Activated CD4-positive, alpha-beta T cell treated with anti-CD3 and anti-CD28 coated beads for 36 hours (primary cell): Measurements from ENCODE around the gene AQP3. TPM values are rescaled to one million over a fixed set of nuclear protein-coding genes. Genes with fewer than 3 reads are reported as not detected.

ENCODE experiments used
- ATAC-seq: fragments of 200-7000 bp; cut with Tn5 transposase; one replicate; pipeline ENCODE4 v1.10.0; 2021; ENCODE audit warnings: mild to moderate bottlenecking, moderate library complexity
- CTCF ChIA-PET: fragments of 350-600 bp; sonication (Branson Sonifier 250); formaldehyde crosslinking; loops from one replicate; lab custom pipeline; 2021; ENCODE audit warnings: antibody characterized with exemption; lab: Charles Lee
- POLR2A ChIA-PET: fragments of 350-600 bp; sonication (Branson Sonifier 250); formaldehyde crosslinking; loops from one replicate; lab custom pipeline; 2021; ENCODE audit warnings: antibody characterized with exemption, inconsistent platforms; lab: Charles Lee
- DNase-seq: peaks from one replicate; pipeline ENCODE4 v3.0.0-alpha.2; 2020
- H3K27ac Mint-ChIP-seq: one replicate; pipeline ENCODE4 v1.8.0; 2021; ENCODE audit warnings: mixed read lengths
- H3K27me3 Mint-ChIP-seq: one replicate; pipeline ENCODE4 v1.8.0; 2021; ENCODE audit warnings: mixed read lengths
- H3K36me3 Mint-ChIP-seq: one replicate; pipeline ENCODE4 v1.8.0; 2021; ENCODE audit warnings: low read depth, mixed read lengths
- H3K4me1 Mint-ChIP-seq: one replicate; pipeline ENCODE4 v1.8.0; 2021; ENCODE audit warnings: mixed read lengths
- H3K4me3 Mint-ChIP-seq: one replicate; pipeline ENCODE4 v1.8.0; 2021; ENCODE audit warnings: mild to moderate bottlenecking, moderate library complexity, mixed read lengths
- H3K9me3 Mint-ChIP-seq: one replicate; pipeline ENCODE4 v1.8.0; 2021; ENCODE audit warnings: low read depth, mixed read lengths
- intact Hi-C, 2 experiments: fragments of 100-400 bp; cut with DNase I in 1 of 2; cut with micrococcal nuclease in 1 of 2; formaldehyde crosslinking; loops; one replicate each; pipeline versions ENCODE4 v1.14.2 to v1.15.1; 2022 to 2024; cut with DNase I, micrococcal nuclease
- total RNA-seq, 2 experiments: library from RNA; stranded (reverse); gene quantifications; one replicate each; pipeline ENCODE4 v1.2.3, GENCODE V29; 2021

AQP3 gene
- total RNA-seq, 2 experiments from 2014 or later = 8.5 to 11.3 TPM

DNA sequence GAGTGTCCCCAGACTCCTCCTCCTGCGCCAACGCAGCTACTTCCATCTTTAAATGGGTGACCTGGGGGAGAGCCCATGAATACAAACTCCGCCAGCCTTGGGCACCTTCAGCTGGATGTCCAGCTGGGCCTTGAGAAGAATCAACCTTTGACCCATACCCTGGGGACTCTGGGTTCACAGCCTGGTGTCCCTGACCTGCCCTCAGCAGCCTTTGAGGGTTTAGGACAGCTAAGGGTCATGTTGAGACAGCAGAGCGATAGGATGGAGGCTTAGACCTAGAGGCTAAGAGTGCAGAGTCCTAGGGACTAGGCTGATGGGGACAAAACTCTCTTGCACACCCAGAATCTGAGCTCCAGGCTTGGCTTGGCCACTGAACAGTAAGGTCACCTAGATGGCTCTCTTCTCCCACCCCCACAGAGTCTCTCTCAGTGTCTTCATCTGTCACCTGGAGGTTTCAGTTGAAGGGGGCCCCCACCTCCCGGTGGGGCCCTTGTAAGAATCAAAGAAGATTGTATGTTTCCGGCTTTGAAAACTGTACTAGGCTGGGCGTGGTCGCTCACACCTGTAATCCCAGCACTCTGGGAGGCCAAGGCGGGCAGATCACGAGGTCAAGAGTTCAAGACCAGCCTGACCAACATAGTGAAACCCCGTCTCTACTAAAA lies 6.7 kb upstream of the AQP3 start:
- H3K9me3 Mint-ChIP-seq = no peaks in the 10 kb centered on the region
- H3K4me1 Mint-ChIP-seq = peaks cover 67% of the 10 kb centered on the region
- POLR2A ChIA-PET = interaction anchor here (1.3 to 1.4 kb wide), 2 partner anchors 20 to 164 kb away, joined by 3 to 11 read pairs; partner anchors contain the start of genes NFX1 and NOL6
- no peak overlapping the region for H3K4me3 Mint-ChIP-seq
- H3K36me3 Mint-ChIP-seq = peaks cover 3% of the 10 kb centered on the region
- peak; percentile 3 for ATAC-seq
- CTCF ChIA-PET = interaction anchor here (0.6 to 5.6 kb wide), 10 partner anchors 8 to 167 kb away, joined by 3 to 45 read pairs (median 12); partner anchors contain the start of gene NOL6
- DNase-seq = peak; percentile 41
- intact Hi-C loops = loop anchor here in 1 of 2 experiments (1.0 kb wide), 1 partner anchor 39 kb away; no protein-coding TSS in a partner anchor
- no peaks in the 10 kb centered on the region for H3K27me3 Mint-ChIP-seq
- H3K27ac Mint-ChIP-seq = peak overlapping the region; percentile 85

DNA sequence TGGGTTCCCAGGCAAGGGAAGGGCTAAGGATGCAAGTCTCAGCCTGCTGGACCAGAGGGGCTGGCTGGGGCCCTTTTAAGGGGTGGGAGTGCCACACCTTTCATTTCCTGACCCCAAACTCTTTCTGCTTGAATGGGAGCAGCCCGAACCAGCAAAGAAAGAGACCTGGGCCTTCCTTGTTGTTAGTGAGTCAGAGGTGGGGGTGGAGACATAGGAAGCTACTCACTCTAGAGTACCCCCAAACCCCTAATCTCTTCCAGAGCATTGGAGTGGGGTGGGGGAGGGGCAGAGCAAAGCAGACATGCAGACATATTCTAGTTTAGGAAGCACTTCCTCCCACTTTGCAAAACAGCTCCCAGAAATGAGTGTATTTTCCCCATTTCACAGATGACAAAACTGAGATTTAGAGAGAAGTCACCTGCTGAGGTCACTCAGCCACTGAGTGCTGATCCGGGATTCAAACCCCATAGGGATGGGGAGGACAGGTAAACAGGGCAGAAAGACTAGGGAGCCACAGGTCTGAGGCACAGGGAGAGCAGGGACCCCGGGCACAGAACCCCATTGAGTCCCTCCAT lies 6.0 kb upstream of the AQP3 start:
- ATAC-seq (peak; percentile 51), DNase-seq (peak; percentile 55)
- peak overlapping the region; percentile 85 for H3K27ac Mint-ChIP-seq
- intact Hi-C loops = no loop called here
- POLR2A ChIA-PET = interaction anchor here (1.3 to 1.4 kb wide), 2 partner anchors 20 to 163 kb away, joined by 3 to 11 read pairs; partner anchors contain the start of genes NFX1 and NOL6
- H3K27me3 Mint-ChIP-seq = no peaks in the 10 kb centered on the region
- CTCF ChIA-PET = interaction anchor here (0.6 to 5.6 kb wide), 20 partner anchors 9 to 175 kb away, joined by 3 to 45 read pairs (median 4); partner anchors contain the start of gene NOL6
- H3K4me3 Mint-ChIP-seq = peak overlapping the region; percentile 8
- no peaks in the 10 kb centered on the region for H3K9me3 Mint-ChIP-seq
- H3K36me3 Mint-ChIP-seq = peaks cover 2% of the 10 kb centered on the region
- peaks cover 62% of the 10 kb centered on the region for H3K4me1 Mint-ChIP-seq

DNA sequence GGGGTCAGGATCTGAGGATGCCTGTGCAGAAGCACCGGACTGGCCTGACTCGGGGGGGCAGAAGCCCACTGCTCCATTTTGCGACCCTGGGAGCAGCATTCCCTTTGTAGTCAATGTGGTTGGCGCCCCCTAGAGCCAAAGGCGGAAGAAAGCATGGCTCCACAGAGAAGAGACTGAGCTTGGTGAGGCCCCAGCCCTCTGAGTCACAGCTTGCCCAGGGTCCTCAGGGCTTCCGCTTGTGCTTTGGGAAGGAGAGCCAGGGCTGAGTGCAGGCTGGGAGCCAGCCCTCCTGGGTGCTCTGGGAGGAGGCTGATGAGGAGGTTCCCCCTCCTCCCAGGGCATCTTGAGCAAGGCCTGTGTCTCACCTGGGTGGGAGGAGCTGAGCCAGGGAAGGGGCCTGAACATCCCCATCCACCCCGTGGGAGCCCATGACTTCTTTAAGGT lies 5.5 kb upstream of the AQP3 start:
- DNase-seq = peak; percentile 83
- H3K4me3 Mint-ChIP-seq = peak overlapping the region; percentile 15
- H3K27ac Mint-ChIP-seq = peak overlapping the region; percentile 85
- H3K27me3 Mint-ChIP-seq = no peaks in the 10 kb centered on the region
- H3K9me3 Mint-ChIP-seq = no peaks in the 10 kb centered on the region
- ChIA-PET CTCF (interaction anchor here (0.6 to 5.6 kb wide), 17 partner anchors 9 to 174 kb away, joined by 3 to 45 read pairs (median 4); partner anchors contain the start of gene NOL6), POLR2A (interaction anchor here (1.4 kb wide), 1 partner anchor 21 kb away, joined by 11 read pairs; the partner anchor contains the start of gene NOL6)
- intact Hi-C loops = no loop called here
- ATAC-seq = peak; percentile 87
- peaks cover 63% of the 10 kb centered on the region for H3K4me1 Mint-ChIP-seq
- no peaks in the 10 kb centered on the region for H3K36me3 Mint-ChIP-seq

DNA sequence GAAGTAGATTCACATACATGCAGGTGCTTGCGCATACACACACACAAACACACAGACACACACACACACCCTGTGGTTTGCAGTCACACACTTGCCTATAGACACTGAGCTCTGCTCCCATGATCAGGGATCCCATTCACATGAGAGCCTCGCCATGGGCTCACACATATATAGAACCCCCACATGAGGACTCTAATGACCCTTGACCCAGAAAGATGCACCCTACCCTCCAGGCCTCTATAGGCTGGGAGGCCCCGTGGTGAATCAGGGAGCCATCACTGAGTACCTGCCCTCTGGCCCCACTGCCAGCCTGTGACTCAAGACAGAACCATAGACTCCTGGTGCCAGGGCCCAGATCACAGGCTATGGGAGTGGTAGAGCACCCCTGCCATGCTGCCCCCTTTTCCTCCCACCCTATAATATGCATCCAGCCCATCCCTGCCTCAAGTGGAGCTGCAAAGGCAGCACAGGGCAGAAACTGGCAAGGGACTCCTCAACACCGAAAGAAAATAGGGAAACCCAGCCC lies 3.3 kb upstream of the AQP3 start:
- CTCF ChIA-PET = interaction anchor here (0.6 to 5.6 kb wide), 8 partner anchors 11 to 75 kb away, joined by 3 to 45 read pairs (median 22); partner anchors contain the start of gene NOL6
- Mint-ChIP-seq H3K9me3 (no peaks in the 10 kb centered on the region), H3K36me3 (no peaks in the 10 kb centered on the region), H3K4me1 (peaks cover 60% of the 10 kb centered on the region), H3K27me3 (no peaks in the 10 kb centered on the region), H3K27ac (no peak overlapping the region), H3K4me3 (no peak overlapping the region)
- no peak for DNase-seq
- POLR2A ChIA-PET = interaction anchor here (0.6 kb wide), 1 partner anchor 192 kb away, joined by 3 read pairs; no protein-coding TSS in a partner anchor
- intact Hi-C loops = no loop called here
- no peak for ATAC-seq

DNA sequence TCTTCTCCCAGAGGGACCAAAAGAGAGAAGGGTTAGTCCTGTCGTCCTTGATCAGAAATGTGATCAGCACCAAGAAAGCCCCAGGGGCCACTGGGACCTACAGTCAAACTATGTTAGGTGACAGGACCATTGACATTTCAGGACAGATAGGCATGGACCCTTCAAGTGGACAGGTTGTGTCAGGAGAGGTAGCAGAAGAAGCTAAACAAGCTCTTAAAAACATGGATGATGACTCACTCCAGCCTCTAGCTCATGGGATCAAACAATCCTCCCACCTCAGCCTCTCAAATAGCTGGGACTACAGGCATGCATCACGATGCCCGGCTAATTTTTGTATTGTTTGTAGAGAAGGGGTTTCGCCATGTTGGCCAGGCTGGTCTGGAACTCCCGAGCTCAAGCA lies 2.3 kb upstream of the AQP3 start:
- DNase-seq = no peak
- ChIA-PET CTCF (interaction anchor here (1.1 to 4.5 kb wide), 4 partner anchors 16 to 34 kb away, joined by 3 to 39 read pairs (median 14); partner anchors contain the start of gene NOL6), POLR2A (no interaction called here)
- H3K4me1 Mint-ChIP-seq = peaks cover 64% of the 10 kb centered on the region
- intact Hi-C loops = loop anchor here in 1 of 2 experiments (5.0 kb wide), 1 partner anchor 157 kb away; the partner anchor contains the start of gene NFX1
- H3K36me3 Mint-ChIP-seq = no peaks in the 10 kb centered on the region
- H3K27ac Mint-ChIP-seq = no peak overlapping the region
- no peak overlapping the region for H3K4me3 Mint-ChIP-seq
- no peaks in the 10 kb centered on the region for H3K27me3 Mint-ChIP-seq
- ATAC-seq = no peak
- no peaks in the 10 kb centered on the region for H3K9me3 Mint-ChIP-seq

DNA sequence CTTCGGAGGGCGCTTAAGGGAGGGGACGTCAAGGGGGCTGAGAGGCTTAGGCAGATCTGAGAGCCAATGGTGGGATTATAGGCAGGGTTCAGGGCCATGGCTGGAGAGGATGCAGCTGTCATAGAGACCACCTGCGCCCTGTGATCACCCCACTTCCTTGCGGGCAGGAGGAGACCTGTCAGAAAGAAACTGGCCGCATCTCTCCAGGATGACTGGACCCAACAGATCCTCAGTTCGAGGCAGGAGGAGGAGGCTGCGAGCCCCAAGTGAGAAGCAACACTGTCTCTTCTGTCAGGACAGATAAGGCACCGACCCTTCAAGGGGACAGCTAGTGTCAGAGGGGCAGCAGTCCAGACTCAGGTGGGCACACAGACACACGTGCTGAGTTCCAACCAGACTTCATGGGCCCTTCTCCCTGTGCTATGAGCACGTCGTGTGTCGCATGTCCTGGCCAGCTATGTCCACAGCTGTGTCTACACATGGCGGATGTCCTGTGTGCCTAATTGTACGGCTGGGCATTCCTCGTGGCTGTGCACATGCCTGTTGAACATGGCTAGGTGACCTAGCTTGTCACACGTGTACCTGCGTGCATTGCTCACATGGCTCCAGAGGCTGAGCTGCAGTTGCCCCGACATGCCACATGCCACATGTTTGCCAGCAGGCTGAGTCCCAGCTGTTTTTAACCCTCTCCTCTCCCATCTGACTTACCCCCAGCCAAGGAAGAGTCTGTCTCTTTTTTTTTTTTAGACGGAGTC lies 583 bp upstream of the AQP3 start:
- H3K4me3 Mint-ChIP-seq = peak overlapping the region; percentile 79
- POLR2A ChIA-PET = interaction anchor here (1.0 to 2.5 kb wide), 2 partner anchors 19 to 26 kb away, joined by 3 to 10 read pairs; partner anchors contain the start of gene NOL6
- peak overlapping the region; percentile 78 for H3K27ac Mint-ChIP-seq
- ATAC-seq (no peak), DNase-seq (peak; percentile 46)
- H3K36me3 Mint-ChIP-seq = no peaks in the 10 kb centered on the region
- intact Hi-C loops = loop anchor here (1.0 to 5.0 kb wide), 10 partner anchors 13 to 369 kb away; partner anchors contain the start of genes BAG1 (in 2 of the 2), NOL6 (in 2 of the 2), AQP7 (in 1 of the 2) and CHMP5 (in 1 of the 2)
- no peaks in the 10 kb centered on the region for H3K9me3 Mint-ChIP-seq
- CTCF ChIA-PET = interaction anchor here (0.6 to 4.5 kb wide), 6 partner anchors 8 to 176 kb away, joined by 3 to 39 read pairs (median 4); no protein-coding TSS in a partner anchor
- peaks cover 51% of the 10 kb centered on the region for H3K4me1 Mint-ChIP-seq
- H3K27me3 Mint-ChIP-seq = no peaks in the 10 kb centered on the region

DNA sequence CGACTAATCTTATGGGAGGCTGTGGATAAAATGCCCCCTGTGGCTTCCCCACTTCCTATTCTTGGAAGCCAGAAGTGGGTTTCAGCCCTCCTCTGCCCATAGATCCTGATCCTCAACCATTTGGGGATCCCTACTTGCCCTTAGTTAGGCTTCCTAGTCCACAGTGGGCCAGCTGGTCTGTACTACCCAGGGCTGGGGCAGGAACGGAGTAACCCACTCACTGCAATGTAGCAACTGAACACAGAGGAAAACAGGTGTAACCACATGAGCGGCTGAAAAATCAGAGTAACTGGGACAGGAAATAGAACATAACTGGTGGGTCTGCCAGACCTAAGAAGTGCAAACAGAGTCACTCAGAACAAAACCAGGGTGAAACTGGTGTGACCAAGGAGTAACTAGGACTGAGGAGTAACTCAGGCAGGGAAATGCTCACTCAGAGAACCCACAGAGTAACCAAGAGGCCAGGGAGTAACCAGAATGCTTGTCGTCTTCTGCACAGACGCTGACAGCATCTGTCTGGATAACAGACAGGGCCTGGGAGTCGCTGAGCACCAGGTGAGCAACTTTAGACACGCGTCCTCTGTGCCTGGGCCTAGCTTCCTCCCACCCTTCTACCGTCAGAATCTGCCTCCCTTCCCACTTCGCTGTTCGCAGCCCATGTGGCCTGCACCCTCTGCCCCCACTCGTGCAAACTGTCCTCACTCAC lies 1.0 kb downstream of the AQP3 start:
- DNase-seq (peak; percentile 81), ATAC-seq (peak; percentile 85)
- intact Hi-C loops = loop anchor here (1.0 to 5.0 kb wide), 11 partner anchors 12 to 883 kb away; partner anchors contain the start of genes NFX1 (in 2 of the 2), AQP7 (in 1 of the 2), BAG1 (in 1 of the 2) and CHMP5 (in 1 of the 2)
- Mint-ChIP-seq H3K4me3 (peak overlapping the region; percentile 79), H3K36me3 (peaks cover 4% of the 10 kb centered on the region), H3K27me3 (no peaks in the 10 kb centered on the region), H3K27ac (peak overlapping the region; percentile 93), H3K9me3 (no peaks in the 10 kb centered on the region), H3K4me1 (peaks cover 41% of the 10 kb centered on the region)
- CTCF ChIA-PET = interaction anchor here (0.8 to 4.5 kb wide), 5 partner anchors 9 to 41 kb away, joined by 3 to 39 read pairs (median 4); no protein-coding TSS in a partner anchor
- POLR2A ChIA-PET = interaction anchor here (2.5 kb wide), 1 partner anchor 27 kb away, joined by 10 read pairs; the partner anchor contains the start of gene NOL6

DNA sequence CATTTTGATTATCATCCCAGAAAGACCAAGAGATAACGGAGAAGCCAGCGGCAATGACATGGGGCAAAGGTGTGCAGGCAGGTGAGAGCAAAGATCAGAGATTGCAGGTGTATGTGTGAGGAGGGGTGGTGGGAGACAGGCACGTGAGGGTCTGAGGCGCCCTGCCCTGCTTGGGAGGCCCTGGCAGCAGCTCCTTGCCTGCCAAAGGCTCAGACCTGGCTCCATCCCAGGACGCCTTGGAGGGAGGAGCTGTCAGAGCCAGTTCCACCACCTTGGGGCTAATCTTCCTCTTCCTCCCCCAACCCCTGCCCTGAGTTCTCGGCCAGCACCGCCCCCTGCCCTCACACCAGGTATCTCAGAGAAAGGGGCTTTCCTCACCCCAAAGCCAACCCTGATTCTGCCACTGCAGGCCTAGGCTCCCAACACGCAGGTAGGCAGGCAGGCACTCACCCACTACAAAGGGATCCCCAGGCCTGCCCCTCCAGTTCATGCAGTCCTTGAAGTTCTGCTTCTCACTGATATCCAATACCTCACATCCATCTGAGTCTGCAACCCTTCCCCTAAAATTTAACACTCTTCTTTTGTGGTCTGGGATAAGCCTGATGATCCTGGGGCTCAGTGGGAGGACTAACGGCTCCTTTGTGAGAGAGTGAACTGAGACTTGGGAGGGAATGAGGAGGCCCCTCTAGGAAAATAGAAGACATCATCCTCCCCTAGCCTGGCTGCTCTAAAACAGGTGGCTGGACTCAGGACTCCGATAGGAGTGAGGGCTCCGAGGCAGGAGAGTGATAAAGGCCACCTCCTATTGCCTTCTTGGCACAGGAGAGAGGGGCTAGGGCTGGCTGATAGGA lies 1.8 kb downstream of the AQP3 start:
- DNase-seq (peak; percentile 33), ATAC-seq (no peak)
- Mint-ChIP-seq H3K36me3 (peaks cover 4% of the 10 kb centered on the region), H3K4me3 (peak overlapping the region; percentile 79), H3K4me1 (peaks cover 41% of the 10 kb centered on the region), H3K9me3 (no peaks in the 10 kb centered on the region), H3K27ac (peak overlapping the region; percentile 93), H3K27me3 (no peaks in the 10 kb centered on the region)
- CTCF ChIA-PET = interaction anchor here (0.8 to 2.0 kb wide), 5 partner anchors 19 to 78 kb away, joined by 3 to 10 read pairs (median 4); partner anchors contain the start of gene ANKRD18B
- POLR2A ChIA-PET = interaction anchor here (2.5 kb wide), 1 partner anchor 28 kb away, joined by 10 read pairs; the partner anchor contains the start of gene NOL6
- intact Hi-C loops = loop anchor here (1.0 to 5.0 kb wide), 11 partner anchors 13 to 884 kb away; partner anchors contain the start of genes NFX1 (in 2 of the 2), AQP7 (in 1 of the 2), BAG1 (in 1 of the 2) and CHMP5 (in 1 of the 2)
